H1 (cell line): ENCODE results near the gene SLC47A2. TPM values are rescaled to one million over a fixed set of nuclear protein-coding genes. Genes with fewer than 3 reads are reported as not detected.

Source experiments
- CTCF ChIA-PET: fragments of 300-600 bp; sonication (Branson Sonifier 250); formaldehyde crosslinking; loops from one replicate; lab custom pipeline; 2021; ENCODE audit not compliant: partially characterized antibody; lab: Charles Lee
- POLR2A ChIA-PET: fragments of 300-600 bp; sonication (Branson Sonifier 250); formaldehyde crosslinking; loops from one replicate; lab custom pipeline; 2021; ENCODE audit warnings: inconsistent platforms; ENCODE audit not compliant: partially characterized antibody; lab: Charles Lee
- DNase-seq, 2 experiments: peaks; one replicate each; pipeline versions ENCODE4 v3.0.0 to v3.0.0-alpha.2; 2010 to 2022; ENCODE audit warnings: low spot score in 2 of 2, low read depth in 1 of 2, mixed read lengths in 1 of 2
- FAIRE-seq: peaks from 2 replicates; lab custom pipeline; 2011; peaks lifted over from hg19 to GRCh38; lab: Jason Lieb, UNC
- H2AFZ ChIP-seq: 2 replicates; pipeline ENCODE4 v1.8.1; 2012; ENCODE audit warnings: low read length, inconsistent platforms
- H2AK5ac ChIP-seq: 2 replicates; pipeline ENCODE4 v1.6.1; 2013; ENCODE audit warnings: low read depth, low read length
- H2BK120ac ChIP-seq: replicated peaks from 2 replicates; pipeline ENCODE3; 2013; ENCODE audit warnings: low read depth, low read length, inconsistent platforms
- H2BK12ac ChIP-seq: 2 replicates; pipeline ENCODE4 v1.6.1; 2013; ENCODE audit warnings: low read depth, low read length
- H2BK15ac ChIP-seq: 2 replicates; pipeline ENCODE4 v1.6.1; 2013; ENCODE audit warnings: low read length
- H2BK20ac ChIP-seq: 2 replicates; pipeline ENCODE4 v1.6.1; 2013; ENCODE audit warnings: low read length
- H2BK5ac ChIP-seq: 2 replicates; pipeline ENCODE4 v1.6.1; 2013; ENCODE audit warnings: low read depth, low read length
- H3K14ac ChIP-seq: 2 replicates; pipeline ENCODE4 v1.6.1; 2013; ENCODE audit warnings: inconsistent platforms; ENCODE audit not compliant: insufficient read length
- H3K18ac ChIP-seq: 2 replicates; pipeline ENCODE4 v1.6.1; 2013; ENCODE audit warnings: low read length; ENCODE audit errors: extremely low read depth
- H3K23ac ChIP-seq: 2 replicates; pipeline ENCODE4 v1.6.1; 2013; ENCODE audit warnings: inconsistent platforms; ENCODE audit not compliant: insufficient read length
- H3K23me2 ChIP-seq: 2 replicates; pipeline ENCODE4 v1.6.1; 2013; ENCODE audit warnings: low read depth, low read length
- H3K27ac ChIP-seq: 2 replicates; pipeline ENCODE4 v1.6.1; 2011; ENCODE audit warnings: low read depth, low read length, inconsistent platforms
- H3K27me3 ChIP-seq, 4 experiments: replicated peaks in 1 of 4; 1 replicate in 1 of 4; 2 replicates in 3 of 4; pipeline versions ENCODE4 v1.6.1 to v1.8.1; 2011 to 2013; ENCODE audit warnings: low read length in 3 of 4, mild to moderate bottlenecking in 3 of 4, inconsistent platforms in 2 of 4, mixed read lengths in 2 of 4, moderate library complexity in 1 of 4; ENCODE audit not compliant: control insufficient read depth in 3 of 4, insufficient read depth in 3 of 4; ENCODE audit errors: extremely low read depth in 1 of 4
- H3K36me3 ChIP-seq, 4 experiments: 2 replicates each; pipeline versions ENCODE4 v1.6.1 to v1.8.1; 2011 to 2013; ENCODE audit warnings: mild to moderate bottlenecking in 4 of 4, low read length in 3 of 4, moderate library complexity in 2 of 4, control low read depth in 1 of 4, inconsistent platforms in 1 of 4; ENCODE audit not compliant: insufficient read depth in 4 of 4, control insufficient read depth in 2 of 4
- H3K4ac ChIP-seq: replicated peaks from 2 replicates; pipeline ENCODE3; 2013; ENCODE audit warnings: low read length, low read depth, mixed read lengths, inconsistent platforms; ENCODE audit not compliant: insufficient read length
- H3K4me1 ChIP-seq, 4 experiments: replicated peaks in 1 of 4; 1 replicate in 1 of 4; 2 replicates in 3 of 4; pipeline versions ENCODE4 v1.6.1 to v1.8.1; 2011 to 2013; ENCODE audit warnings: low read length in 3 of 4, inconsistent platforms in 2 of 4, mixed read lengths in 1 of 4; ENCODE audit not compliant: insufficient read depth in 4 of 4, control insufficient read depth in 3 of 4
- H3K4me2 ChIP-seq, 2 experiments: 2 replicates each; pipeline versions ENCODE4 v1.6.1 to v1.8.1; 2011 to 2013; ENCODE audit warnings: low read depth in 2 of 2, low read length in 2 of 2, control low read depth in 1 of 2, inconsistent platforms in 1 of 2, mild to moderate bottlenecking in 1 of 2; ENCODE audit not compliant: insufficient read depth in 1 of 2
- H3K4me3 ChIP-seq, 4 experiments: fragments of 200-600, 300-600 bp in 1 of 4; sonication (generic), shearing (Covaris generic), sonication (Bioruptor Twin) in 1 of 4; 2 replicates each; pipeline versions ENCODE4 v1.5.1 to v1.8.1; 2011 to 2016; ENCODE audit warnings: low read length in 4 of 4, low read depth in 3 of 4, control low read depth in 2 of 4, inconsistent platforms in 2 of 4, mild to moderate bottlenecking in 2 of 4, mixed read lengths in 1 of 4, moderate library complexity in 1 of 4; ENCODE audit not compliant: insufficient read depth in 2 of 4; ENCODE audit errors: extremely low read depth in 1 of 4
- H3K56ac ChIP-seq: replicated peaks from 2 replicates; pipeline ENCODE3; 2013; ENCODE audit warnings: low read depth, mild to moderate bottlenecking, mixed read lengths, low read length, inconsistent platforms; ENCODE audit not compliant: insufficient read length
- H3K79me1 ChIP-seq: 2 replicates; pipeline ENCODE4 v1.6.1; 2013; ENCODE audit warnings: low read depth, low read length, control low read depth
- H3K79me2 ChIP-seq, 2 experiments: 2 replicates each; pipeline versions ENCODE4 v1.6.1 to v1.8.1; 2012 to 2013; ENCODE audit warnings: low read length in 2 of 2, mild to moderate bottlenecking in 2 of 2, inconsistent platforms in 1 of 2; ENCODE audit not compliant: insufficient read depth in 2 of 2, control insufficient read depth in 1 of 2
- H3K9ac ChIP-seq, 4 experiments: replicated peaks in 1 of 4; 1 replicate in 1 of 4; 2 replicates in 3 of 4; pipeline versions ENCODE4 v1.6.1 to v1.8.1; 2011 to 2013; ENCODE audit warnings: low read depth in 3 of 4, low read length in 3 of 4, control low read depth in 2 of 4, mild to moderate bottlenecking in 2 of 4, moderate library complexity in 2 of 4, inconsistent platforms in 1 of 4; ENCODE audit errors: extremely low read depth in 1 of 4
- H3K9me3 ChIP-seq, 2 experiments: 2 replicates each; pipeline versions ENCODE4 v1.6.1 to v1.8.1; 2012 to 2013; ENCODE audit warnings: mild to moderate bottlenecking in 2 of 2, moderate library complexity in 2 of 2, control low read depth in 1 of 2, inconsistent platforms in 1 of 2, low read depth in 1 of 2, low read length in 1 of 2, mixed read lengths in 1 of 2; ENCODE audit not compliant: insufficient read depth in 2 of 2
- H4K20me1 ChIP-seq, 2 experiments: replicated peaks in 1 of 2; 2 replicates each; pipeline versions ENCODE3 to v1.8.1; 2011 to 2013; ENCODE audit warnings: inconsistent platforms in 2 of 2, low read length in 2 of 2, mild to moderate bottlenecking in 1 of 2; ENCODE audit not compliant: insufficient read depth in 2 of 2, control insufficient read depth in 1 of 2
- H4K5ac ChIP-seq: 2 replicates; pipeline ENCODE4 v1.6.1; 2013; ENCODE audit warnings: low read length, low read depth, mixed read lengths, inconsistent platforms; ENCODE audit not compliant: insufficient read length
- H4K8ac ChIP-seq: 2 replicates; pipeline ENCODE4 v1.8.0; 2013; ENCODE audit warnings: mild to moderate bottlenecking, moderate library complexity, low read length, inconsistent platforms; ENCODE audit not compliant: insufficient read depth; ENCODE audit errors: extremely low read depth
- H4K91ac ChIP-seq: replicated peaks from 2 replicates; pipeline ENCODE3; 2013; ENCODE audit warnings: low read length, mixed read lengths, inconsistent platforms; ENCODE audit not compliant: insufficient read length
- ATF3 ChIP-seq: IDR thresholded peaks from 2 replicates; pipeline ENCODE4 v1.6.1; 2011; ENCODE audit warnings: low read depth, mild to moderate bottlenecking, low read length; ENCODE audit not compliant: insufficient read depth
- BRCA1 ChIP-seq: IDR thresholded peaks from 2 replicates; pipeline ENCODE4 v1.6.1; 2012; ENCODE audit warnings: low read depth, low read length, improper control_type of control experiment
- NRF1 ChIP-seq: IDR thresholded peaks from 2 replicates; pipeline ENCODE4 v1.6.1; 2011; ENCODE audit warnings: mild to moderate bottlenecking, low read depth, low read length, improper control_type of control experiment
- PHF8 ChIP-seq: fragments of 200-600 bp; sonication (generic); conservative IDR thresholded peaks from 2 replicates; pipeline ENCODE4 v1.7.1; 2012; ENCODE audit warnings: low read depth, mild to moderate bottlenecking, inconsistent platforms, low read length, moderate library complexity
- RNF2 ChIP-seq: fragments of 200-900, 300-1000 bp; sonication (generic); IDR thresholded peaks from 2 replicates; pipeline ENCODE4 v1.7.1; 2016; ENCODE audit warnings: borderline replicate concordance, low read depth, mild to moderate bottlenecking, antibody characterized with exemption, low read length; ENCODE audit not compliant: poor library complexity, severe bottlenecking; ENCODE audit errors: missing control alignments
- SIRT6 ChIP-seq: IDR thresholded peaks from one replicate; pipeline ENCODE4 v1.7.1; 2012; ENCODE audit warnings: low read length, inconsistent platforms
- WGBS, 2 experiments: shearing (Covaris generic) in 1 of 2; methylation state at CpG; one replicate each; pipeline versions ENCODE4 v1.1.6 to v1.1.7; 2013 to 2015; ENCODE audit warnings: low lambda C conversion rate in 2 of 2, mixed read lengths in 2 of 2, inconsistent platforms in 1 of 2, low coverage in 1 of 2, missing lambda C conversion rate in 1 of 2; ENCODE audit not compliant: insufficient replicate concordance in 2 of 2, insufficient coverage in 1 of 2, insufficient read length in 1 of 2; ENCODE audit errors: extremely low coverage in 1 of 2, missing lambda C conversion rate in 1 of 2; 5-methylcytosine and 5-hydroxymethylcytosine counted together
- polyA plus RNA-seq, 7 experiments: library from polyadenylated mRNA; depleted of rRNA in 3 of 7; stranded (reverse) in 5 of 7; unstranded in 2 of 7; fragments of >200 nt in 5 of 7; fragments of 200-250 nt in 2 of 7; gene quantifications; 1 replicate in 5 of 7; 2 replicates in 1 of 7; 4 replicates in 1 of 7; pipeline versions ENCODE4 v1.2.1 to v1.2.3, GENCODE V29; 2011 to 2013; ENCODE audit warnings: missing spikeins in 2 of 7, mixed read lengths in 2 of 7
- total RNA-seq: library from RNA; stranded (reverse); fragmentation: NEBNext Ultra II Directional; extraction: Animal tissue kit (Norgen Biotek cat#: 25700); gene quantifications from 2 replicates; pipeline ENCODE4 v1.2.1, GENCODE V29; 2021
- TF ChIP-seq, protein P1 (sequence below), 3 experiments: IDR thresholded peaks; 1 replicate in 2 of 3; 2 replicates in 1 of 3; pipeline versions ENCODE4 v1.5.1 to v1.6.1; 2011; ENCODE audit warnings: low read length in 3 of 3, mild to moderate bottlenecking in 3 of 3, inconsistent platforms in 2 of 3, low read depth in 1 of 3, moderate library complexity in 1 of 3; ENCODE audit not compliant: insufficient read depth in 1 of 3; ENCODE audit errors: control extremely low read depth in 1 of 3

Gene SLC47A2
- total and polyA plus RNA-seq, 2 of the 8 experiments (the other 6 are each of a cell fraction or from before 2014, with no cell fraction given) = not detected

DNA sequence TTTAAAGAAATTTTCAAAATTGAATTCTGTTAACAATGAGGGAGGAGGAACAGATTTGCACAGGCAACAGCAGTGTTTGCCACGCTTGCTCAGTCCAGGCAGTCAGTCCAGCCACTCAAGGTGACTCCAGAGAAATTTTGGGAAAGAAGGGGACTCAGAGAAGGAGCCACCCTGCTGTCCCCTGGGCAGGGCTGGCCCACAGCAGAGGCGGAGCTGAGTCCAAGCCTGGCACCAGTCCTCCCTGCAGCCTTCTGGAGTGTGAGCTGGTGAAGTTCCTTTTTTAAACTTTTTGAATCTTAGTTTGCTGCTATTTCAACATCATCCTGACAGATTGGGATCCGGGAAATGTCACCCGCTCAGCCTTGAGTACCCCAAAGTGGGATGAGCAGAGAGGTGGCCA, 14.5 kb upstream of the SLC47A2 start:
- H3K4me3 ChIP-seq = no peak overlapping the region
- H3K4ac ChIP-seq = no peak overlapping the region
- H4K5ac ChIP-seq = no peak overlapping the region
- no peak overlapping the region for H2AK5ac ChIP-seq
- no peak overlapping the region for H3K27ac ChIP-seq
- DNase-seq = no peak
- no peaks in the 10 kb centered on the region for H3K36me3 ChIP-seq
- no peak overlapping the region for H2BK120ac ChIP-seq
- H3K56ac ChIP-seq = no peak overlapping the region
- H3K9ac ChIP-seq = no peak overlapping the region
- no peak overlapping the region for H3K14ac ChIP-seq
- H2BK12ac ChIP-seq = no peak overlapping the region
- H4K20me1 ChIP-seq = no peaks in the 10 kb centered on the region
- 88% methylated on average over 4 of the region's 4 CpGs; no CpG with 5 or more reads in 1 of the 2 experiments for WGBS, 2 experiments
- no peak overlapping the region for H3K18ac ChIP-seq
- H3K23ac ChIP-seq = no peak overlapping the region
- H3K4me2 ChIP-seq = no peak overlapping the region
- no peaks in the 10 kb centered on the region for H3K27me3 ChIP-seq
- no peak overlapping the region for H4K8ac ChIP-seq
- H2BK20ac ChIP-seq = no peak overlapping the region
- no peak overlapping the region for H4K91ac ChIP-seq
- no peak for FAIRE-seq
- H3K4me1 ChIP-seq = no peaks in the 10 kb centered on the region
- TF ChIP-seq NRF1 (no peak), SIRT6 (no peak), PHF8 (no peak), RNF2 (no peak), ATF3 (no peak), BRCA1 (no peak)
- TF ChIP-seq, protein P1, sequence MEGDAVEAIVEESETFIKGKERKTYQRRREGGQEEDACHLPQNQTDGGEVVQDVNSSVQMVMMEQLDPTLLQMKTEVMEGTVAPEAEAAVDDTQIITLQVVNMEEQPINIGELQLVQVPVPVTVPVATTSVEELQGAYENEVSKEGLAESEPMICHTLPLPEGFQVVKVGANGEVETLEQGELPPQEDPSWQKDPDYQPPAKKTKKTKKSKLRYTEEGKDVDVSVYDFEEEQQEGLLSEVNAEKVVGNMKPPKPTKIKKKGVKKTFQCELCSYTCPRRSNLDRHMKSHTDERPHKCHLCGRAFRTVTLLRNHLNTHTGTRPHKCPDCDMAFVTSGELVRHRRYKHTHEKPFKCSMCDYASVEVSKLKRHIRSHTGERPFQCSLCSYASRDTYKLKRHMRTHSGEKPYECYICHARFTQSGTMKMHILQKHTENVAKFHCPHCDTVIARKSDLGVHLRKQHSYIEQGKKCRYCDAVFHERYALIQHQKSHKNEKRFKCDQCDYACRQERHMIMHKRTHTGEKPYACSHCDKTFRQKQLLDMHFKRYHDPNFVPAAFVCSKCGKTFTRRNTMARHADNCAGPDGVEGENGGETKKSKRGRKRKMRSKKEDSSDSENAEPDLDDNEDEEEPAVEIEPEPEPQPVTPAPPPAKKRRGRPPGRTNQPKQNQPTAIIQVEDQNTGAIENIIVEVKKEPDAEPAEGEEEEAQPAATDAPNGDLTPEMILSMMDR (IDR thresholded peaks at IDR 0.05; ENCODE audit: control extremely low read depth in 1 of 3, insufficient read depth in 1 of 3, low read depth in 1 of 3, low read length in 3 of 3) = no peak
- TF ChIP-seq, all 59 proteins: peak for 0
- Histone ChIP-seq H2AFZ (no peak overlapping the region), H2BK15ac (no peak overlapping the region), H3K79me2 (no peaks in the 10 kb centered on the region), H3K79me1 (no peaks in the 10 kb centered on the region), H3K9me3 (no peaks in the 10 kb centered on the region), H2BK5ac (no peak overlapping the region), H3K23me2 (no peaks in the 10 kb centered on the region)
- CTCF ChIA-PET = interaction anchor here (0.6 to 1.8 kb wide), 4 partner anchors 10 to 163 kb away, joined by 3 to 4 read pairs (median 3); no protein-coding TSS in a partner anchor
- POLR2A ChIA-PET = no interaction called here
